IPS-20b (cell line): ENCODE results near the gene RTP2.

Experiments
- H3K27ac ChIP-seq: one replicate; pipeline ENCODE4 v1.5.1; 2013; ENCODE audit warnings: low read length
- H3K27me3 ChIP-seq: 2 replicates; pipeline ENCODE4 v1.6.1; 2013; ENCODE audit warnings: mild to moderate bottlenecking, low read length, inconsistent platforms; ENCODE audit not compliant: insufficient read depth
- H3K36me3 ChIP-seq: 2 replicates; pipeline ENCODE4 v1.6.1; 2013; ENCODE audit warnings: low read depth, mild to moderate bottlenecking, inconsistent platforms, low read length, moderate library complexity; ENCODE audit not compliant: insufficient read depth
- H3K4me1 ChIP-seq: 2 replicates; pipeline ENCODE4 v1.6.1; 2013; ENCODE audit warnings: mild to moderate bottlenecking, control low read depth, inconsistent platforms, low read length, moderate library complexity; ENCODE audit not compliant: insufficient read depth
- H3K4me3 ChIP-seq: 2 replicates; pipeline ENCODE4 v1.5.1; 2013; ENCODE audit warnings: mild to moderate bottlenecking, low read length, inconsistent platforms
- H3K9ac ChIP-seq: 2 replicates; pipeline ENCODE4 v1.6.1; 2013; ENCODE audit warnings: low read depth, mild to moderate bottlenecking, inconsistent platforms, low read length, moderate library complexity
- H3K9me3 ChIP-seq: 2 replicates; pipeline ENCODE4 v1.6.1; 2013; ENCODE audit warnings: mild to moderate bottlenecking, low read depth, low read length, inconsistent platforms; ENCODE audit not compliant: insufficient read depth

The RTP2 gene

DNA sequence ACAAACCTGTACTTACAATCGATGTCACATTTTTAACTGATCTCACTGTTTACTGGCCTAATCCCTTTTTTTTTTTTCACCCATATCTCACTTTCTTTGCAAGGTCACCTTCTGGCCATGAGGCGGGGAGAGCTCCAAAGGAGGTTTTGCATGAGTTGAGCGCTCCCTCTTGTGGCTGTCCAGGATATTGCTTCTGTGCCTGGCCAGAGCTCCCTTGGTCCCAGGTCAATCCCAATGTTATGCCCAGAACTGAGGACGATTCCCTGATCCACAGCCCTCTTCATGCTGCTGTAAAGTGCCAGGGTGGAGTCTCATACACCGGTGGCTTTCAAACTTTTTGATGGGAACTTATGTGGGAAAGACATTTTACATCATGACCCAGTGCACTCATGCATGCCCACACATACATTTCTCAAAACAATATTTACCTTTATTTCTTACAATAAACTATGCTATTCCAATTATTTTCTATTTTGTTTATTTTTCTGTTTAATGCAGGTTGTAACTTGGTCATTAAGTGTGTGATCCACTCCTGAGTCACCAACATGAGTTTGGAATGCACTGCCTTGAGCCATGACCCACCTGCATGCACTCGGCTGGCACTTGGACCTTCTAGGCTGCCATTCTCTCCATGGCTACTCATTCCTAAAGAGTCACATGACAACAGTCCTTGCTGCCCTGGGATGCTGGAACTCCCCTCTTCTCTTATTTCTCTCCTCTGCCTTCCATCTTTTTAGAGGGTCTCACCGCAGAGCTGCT lies 22.5 kb downstream of the RTP2 start:
- Histone ChIP-seq H3K4me1 (no peaks in the 10 kb centered on the region), H3K27ac (no peak overlapping the region), H3K36me3 (no peaks in the 10 kb centered on the region), H3K27me3 (no peaks in the 10 kb centered on the region), H3K4me3 (no peak overlapping the region), H3K9me3 (no peaks in the 10 kb centered on the region), H3K9ac (no peak overlapping the region)

DNA sequence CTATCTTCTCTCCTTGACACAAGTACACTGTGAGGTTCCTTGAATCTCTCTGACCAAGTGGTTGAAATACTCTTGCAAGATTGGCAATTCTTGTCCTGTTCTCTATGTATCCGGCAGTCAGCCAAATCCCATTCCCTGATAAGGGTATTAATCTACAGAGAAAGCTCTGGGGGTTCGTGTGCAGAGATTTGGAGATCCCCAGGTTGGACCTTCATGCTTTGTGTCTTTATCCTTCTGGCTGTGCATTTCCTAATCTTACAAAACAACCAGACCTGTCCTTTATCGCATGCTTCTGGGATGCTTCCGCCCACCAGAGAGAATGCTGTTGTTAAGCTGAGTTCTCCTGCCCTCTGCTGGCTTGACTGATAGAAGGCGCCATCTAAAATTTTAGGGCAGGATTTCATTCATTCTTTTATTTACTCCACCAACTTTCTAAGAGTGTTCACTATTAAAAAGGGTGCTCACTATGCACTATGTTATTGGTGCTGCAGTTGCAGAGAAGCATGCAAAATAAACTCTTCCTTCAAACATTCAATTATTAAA lies 23.6 kb downstream of the RTP2 start:
- peaks cover 8% of the 10 kb centered on the region; the same call in 1 of the 2 replicates for H3K27me3 ChIP-seq
- H3K9ac ChIP-seq, result no peak overlapping the region
- H3K4me1 ChIP-seq, result no peaks in the 10 kb centered on the region
- no peak overlapping the region for H3K27ac ChIP-seq
- H3K9me3 ChIP-seq, result no peaks in the 10 kb centered on the region
- no peak overlapping the region for H3K4me3 ChIP-seq
- no peaks in the 10 kb centered on the region for H3K36me3 ChIP-seq

DNA sequence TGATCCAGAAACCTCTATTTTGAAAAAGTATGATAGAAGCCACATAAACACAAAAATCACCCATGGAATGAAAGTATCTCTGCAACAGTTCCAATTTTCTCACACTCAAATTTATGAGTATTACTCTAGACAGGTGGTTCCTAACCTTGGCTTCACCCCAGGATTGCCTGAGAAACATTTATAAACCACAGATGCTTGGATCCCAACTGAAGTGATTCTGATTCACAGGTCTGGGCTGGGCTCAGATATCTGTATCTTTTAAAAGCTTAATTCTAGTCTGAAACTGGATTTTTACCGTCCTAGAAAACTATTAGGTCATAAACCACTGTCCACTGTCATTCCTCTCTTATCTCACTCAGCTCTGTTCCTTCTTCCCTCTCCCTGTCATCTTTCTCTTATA lies 24.8 kb downstream of the RTP2 start:
- H3K27me3 ChIP-seq, result peaks cover 20% of the 10 kb centered on the region
- no peak overlapping the region for H3K4me3 ChIP-seq
- no peaks in the 10 kb centered on the region for H3K9me3 ChIP-seq
- H3K36me3 ChIP-seq, result no peaks in the 10 kb centered on the region
- H3K27ac ChIP-seq, result no peak overlapping the region
- no peaks in the 10 kb centered on the region for H3K4me1 ChIP-seq
- H3K9ac ChIP-seq, result no peak overlapping the region

DNA sequence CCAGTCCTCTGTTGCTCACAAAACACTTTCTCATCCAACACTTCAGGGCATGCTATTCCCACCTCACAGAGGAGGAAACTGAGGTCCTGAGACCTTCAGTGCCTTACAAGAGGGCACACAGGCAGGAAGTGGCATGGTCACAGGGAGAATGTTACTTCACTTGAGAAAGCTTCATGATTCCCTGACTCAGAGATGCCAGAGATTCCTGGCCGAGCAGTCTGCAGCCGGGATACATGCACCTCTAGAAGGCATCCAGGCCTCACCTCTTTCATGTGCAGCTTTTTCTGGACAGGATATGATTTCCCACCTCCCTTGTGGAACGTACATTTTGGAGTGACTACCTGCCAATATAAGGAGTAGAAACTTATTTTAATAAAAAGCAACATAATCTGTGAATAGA lies 29.3 kb downstream of the RTP2 start:
- peaks cover 60% of the 10 kb centered on the region for H3K27me3 ChIP-seq

DNA sequence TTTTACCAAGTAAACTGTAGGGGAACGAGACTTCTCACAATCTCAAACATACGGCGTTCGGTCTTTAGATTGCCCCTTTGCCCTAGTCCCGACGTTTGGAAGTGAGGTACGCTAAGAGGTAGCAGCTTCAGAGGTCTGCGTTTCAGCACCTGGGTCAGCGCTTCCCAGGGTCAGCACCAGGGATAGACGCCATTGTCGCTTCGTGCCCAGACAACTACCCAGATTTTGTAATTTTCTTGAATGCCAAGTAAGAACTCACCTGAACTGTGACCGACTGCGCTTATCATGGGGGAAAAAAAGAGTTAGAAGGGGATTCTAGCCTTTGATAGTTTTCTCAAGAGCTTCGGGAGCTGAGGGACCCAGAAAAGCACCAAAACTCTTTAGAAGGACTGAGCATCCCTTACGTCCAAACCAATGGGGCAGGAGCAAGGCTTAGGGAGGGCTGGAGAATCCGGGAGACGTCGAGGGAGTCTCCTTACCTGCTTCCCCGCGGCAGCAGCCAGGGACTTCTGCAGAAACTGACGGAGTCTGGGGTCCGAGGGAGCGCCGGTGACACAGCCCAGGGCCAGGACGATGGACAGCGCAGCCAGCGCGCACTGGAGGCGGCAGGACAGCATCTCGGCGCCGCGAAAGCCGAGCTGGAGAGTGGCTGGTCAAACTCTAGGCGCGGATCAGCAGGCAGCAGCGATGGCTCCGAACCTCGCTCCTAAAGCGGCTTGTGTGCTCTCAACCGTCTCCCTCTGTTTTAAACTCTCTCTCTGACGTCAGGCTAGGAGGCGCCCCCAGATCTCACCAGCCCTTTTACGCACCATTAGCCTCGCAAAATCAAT lies 32.5 kb downstream of the RTP2 start, which contains the start of gene SST:
Gene SST, minus strand, starts transcription at position 720 of the 830 bp plus-strand sequence. Its CDS starts 103 bp downstream, at position 617.
- Histone ChIP-seq H3K9me3 (no peaks in the 10 kb centered on the region), H3K36me3 (no peaks in the 10 kb centered on the region), H3K4me3 (peak within 1 kb of the TSS; percentile 58), H3K9ac (no peak within 1 kb of the TSS), H3K4me1 (no peaks in the 10 kb centered on the region), H3K27me3 (peaks cover 60% of the 10 kb centered on the region), H3K27ac (no peak within 1 kb of the TSS)

More for the DNA sequence above, 29.3 kb downstream of the RTP2 start:
- no peak overlapping the region for H3K4me3 ChIP-seq
- no peaks in the 10 kb centered on the region for H3K9me3 ChIP-seq
- H3K36me3 ChIP-seq, result no peaks in the 10 kb centered on the region
- H3K4me1 ChIP-seq, result no peaks in the 10 kb centered on the region
- no peak overlapping the region for H3K27ac ChIP-seq
- H3K9ac ChIP-seq, result no peak overlapping the region

DNA sequence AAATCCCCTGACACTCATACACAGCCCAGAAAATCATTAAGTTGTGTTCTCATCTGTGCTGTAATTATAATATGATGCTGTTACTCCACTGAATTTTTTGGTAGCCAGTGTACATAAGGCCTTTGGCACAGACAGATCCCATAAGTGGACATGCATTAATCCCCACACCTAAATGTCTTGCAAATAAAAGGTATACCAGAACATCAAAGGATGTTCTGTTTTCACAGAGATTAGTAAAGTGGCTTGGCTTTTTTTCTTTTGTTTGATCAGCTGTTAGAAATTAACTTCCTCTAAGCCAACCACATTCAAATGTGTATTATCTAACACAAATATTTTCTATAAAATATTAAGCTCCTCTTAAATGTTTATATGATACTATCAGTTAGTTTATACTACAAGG lies 34.8 kb downstream of the RTP2 start:
- no peak overlapping the region for H3K9ac ChIP-seq
- no peak overlapping the region for H3K4me3 ChIP-seq
- H3K27me3 ChIP-seq, result peaks cover 39% of the 10 kb centered on the region
- H3K36me3 ChIP-seq, result no peaks in the 10 kb centered on the region
- H3K4me1 ChIP-seq, result no peaks in the 10 kb centered on the region
- H3K9me3 ChIP-seq, result no peaks in the 10 kb centered on the region
- no peak overlapping the region for H3K27ac ChIP-seq

DNA sequence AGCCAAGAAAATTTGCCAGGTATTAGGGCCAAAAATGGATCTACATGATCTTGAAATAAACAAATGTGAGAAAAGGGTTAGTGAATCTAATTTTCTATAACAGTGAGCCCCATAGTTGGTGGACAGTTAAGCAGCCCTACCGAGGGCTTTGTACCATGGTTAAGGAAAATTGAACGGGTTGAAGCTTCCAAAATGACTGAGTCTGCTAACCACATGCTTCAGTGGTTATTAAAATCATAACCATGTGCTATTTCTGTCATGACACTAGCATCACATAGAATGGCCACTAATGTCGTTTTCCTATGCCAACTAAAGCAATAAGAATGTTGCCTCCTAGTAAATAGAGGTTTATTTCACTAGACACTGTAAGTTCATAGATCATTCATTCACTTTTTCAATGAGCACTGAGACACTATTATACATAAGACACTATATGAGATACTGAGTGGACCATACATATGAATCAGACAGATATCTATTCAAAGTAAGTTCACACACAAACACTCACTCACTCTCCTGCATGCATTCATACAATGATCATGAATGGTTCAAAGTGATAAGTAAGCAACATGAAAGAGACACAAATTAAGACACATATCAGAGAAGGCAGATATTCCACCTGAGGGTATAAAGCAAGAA lies 36.5 kb downstream of the RTP2 start:
- no peaks in the 10 kb centered on the region for H3K9me3 ChIP-seq
- no peak overlapping the region for H3K9ac ChIP-seq
- H3K4me3 ChIP-seq, result no peak overlapping the region
- no peaks in the 10 kb centered on the region for H3K36me3 ChIP-seq
- no peak overlapping the region for H3K27ac ChIP-seq
- H3K4me1 ChIP-seq, result no peaks in the 10 kb centered on the region
- peaks cover 23% of the 10 kb centered on the region for H3K27me3 ChIP-seq

DNA sequence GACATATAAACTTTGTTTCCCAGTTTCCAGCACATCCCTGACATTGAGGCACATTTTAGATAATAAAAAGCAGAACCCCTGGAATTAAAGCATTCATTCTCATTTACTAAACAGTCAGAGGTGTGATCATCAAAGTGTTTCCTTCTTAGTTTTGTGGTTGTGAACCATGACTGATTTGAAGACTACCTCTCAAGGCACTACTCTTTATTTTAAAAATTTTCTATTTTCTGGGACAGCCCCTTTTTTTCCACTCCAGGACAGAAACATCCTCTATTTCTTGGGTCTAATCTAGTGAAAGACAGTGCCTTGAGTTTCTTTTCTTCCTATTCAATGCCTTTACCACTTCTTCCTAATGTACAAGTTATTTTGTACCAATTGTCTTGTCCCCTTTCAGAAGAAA lies 37.3 kb downstream of the RTP2 start:
- Histone ChIP-seq H3K27me3 (peaks cover 14% of the 10 kb centered on the region), H3K4me1 (no peaks in the 10 kb centered on the region), H3K27ac (no peak overlapping the region), H3K4me3 (no peak overlapping the region), H3K9ac (no peak overlapping the region), H3K9me3 (no peaks in the 10 kb centered on the region), H3K36me3 (no peaks in the 10 kb centered on the region)

DNA sequence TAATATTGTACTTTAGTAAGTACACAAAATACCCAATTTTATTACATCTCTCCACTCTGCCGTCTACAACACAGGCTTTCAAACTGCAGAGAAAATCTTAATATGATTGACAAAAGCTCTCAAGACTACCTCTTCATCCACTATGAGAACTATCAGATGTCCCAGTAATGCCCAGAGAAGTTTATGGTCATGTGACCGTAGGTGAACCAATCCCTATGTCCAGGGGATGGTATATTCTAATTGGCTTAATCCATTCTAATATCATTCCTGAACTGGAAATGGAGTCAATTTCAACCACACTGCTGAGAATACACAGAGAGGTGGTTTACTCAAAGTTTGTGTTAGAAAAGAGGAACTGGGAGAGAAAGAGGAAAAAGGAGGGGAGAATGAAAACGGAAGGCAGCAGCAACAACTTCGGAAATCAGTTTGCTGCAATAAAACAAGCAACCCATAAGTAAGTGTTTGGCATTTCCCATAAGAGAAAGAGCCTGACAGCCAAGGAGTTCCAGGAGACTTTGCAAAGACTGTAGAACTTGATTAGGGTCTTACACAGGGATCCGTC lies 39.4 kb downstream of the RTP2 start:
- Histone ChIP-seq H3K9ac (no peak overlapping the region), H3K27me3 (no peaks in the 10 kb centered on the region; the same call in 1 of the 2 replicates), H3K36me3 (no peaks in the 10 kb centered on the region), H3K4me3 (no peak overlapping the region), H3K27ac (no peak overlapping the region), H3K4me1 (no peaks in the 10 kb centered on the region), H3K9me3 (no peaks in the 10 kb centered on the region)

DNA sequence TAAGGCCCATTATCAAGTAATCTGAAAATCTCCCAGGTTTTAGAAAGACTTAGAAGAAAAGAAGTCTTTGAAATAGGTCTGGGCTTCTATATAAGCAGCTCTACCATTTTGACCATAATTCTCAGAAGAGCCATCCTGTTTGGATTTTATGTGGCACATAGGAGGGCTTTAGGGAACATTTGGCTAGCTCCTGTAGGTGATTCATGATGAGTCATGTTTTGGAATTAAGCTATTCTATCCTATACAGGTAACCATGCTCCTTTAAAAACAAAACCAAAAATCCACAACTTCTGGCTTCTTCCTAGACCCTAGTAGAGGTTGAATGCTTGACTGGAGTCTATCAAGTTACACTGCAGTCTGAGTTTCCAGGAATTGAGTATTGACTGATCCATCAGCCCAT lies 41.1 kb downstream of the RTP2 start:
- Histone ChIP-seq H3K27ac (no peak overlapping the region), H3K9me3 (no peaks in the 10 kb centered on the region), H3K4me3 (no peak overlapping the region), H3K9ac (no peak overlapping the region), H3K4me1 (no peaks in the 10 kb centered on the region), H3K36me3 (no peaks in the 10 kb centered on the region), H3K27me3 (no peaks in the 10 kb centered on the region; the same call in 1 of the 2 replicates)

DNA sequence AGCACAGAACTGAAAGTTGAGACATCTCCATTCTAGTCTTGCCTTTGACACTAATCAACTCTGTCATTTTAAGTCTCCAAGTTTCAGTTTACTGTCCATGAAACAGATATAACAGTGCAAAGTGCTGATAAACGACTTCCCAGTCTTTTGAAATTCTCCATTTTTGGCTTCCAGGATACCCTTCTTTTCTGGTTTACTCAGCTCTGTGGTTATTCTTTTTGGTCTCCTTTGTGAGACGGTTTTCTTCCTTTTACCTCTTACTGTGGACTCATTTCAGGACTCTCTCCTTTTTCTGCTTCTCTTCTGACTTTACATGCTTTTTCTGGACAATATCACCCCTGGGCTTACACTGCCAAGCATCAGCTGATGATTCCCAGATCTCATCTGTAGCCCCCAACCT lies 51.1 kb downstream of the RTP2 start:
- Histone ChIP-seq H3K9me3 (no peaks in the 10 kb centered on the region), H3K27ac (no peak overlapping the region), H3K27me3 (no peaks in the 10 kb centered on the region; the same call in 1 of the 2 replicates)

More for the DNA sequence above, 51.1 kb downstream of the RTP2 start:
- Histone ChIP-seq H3K4me3 (no peak overlapping the region), H3K4me1 (no peaks in the 10 kb centered on the region), H3K9ac (no peak overlapping the region), H3K36me3 (no peaks in the 10 kb centered on the region)
